ENCODE results near the gene HERC5.
"Not testable (repeated sequence)": the region's sequence is repeated elsewhere in the genome, so short reads cannot be mapped to it uniquely, and the experiment has no call there.

Gene HERC5

DNA sequence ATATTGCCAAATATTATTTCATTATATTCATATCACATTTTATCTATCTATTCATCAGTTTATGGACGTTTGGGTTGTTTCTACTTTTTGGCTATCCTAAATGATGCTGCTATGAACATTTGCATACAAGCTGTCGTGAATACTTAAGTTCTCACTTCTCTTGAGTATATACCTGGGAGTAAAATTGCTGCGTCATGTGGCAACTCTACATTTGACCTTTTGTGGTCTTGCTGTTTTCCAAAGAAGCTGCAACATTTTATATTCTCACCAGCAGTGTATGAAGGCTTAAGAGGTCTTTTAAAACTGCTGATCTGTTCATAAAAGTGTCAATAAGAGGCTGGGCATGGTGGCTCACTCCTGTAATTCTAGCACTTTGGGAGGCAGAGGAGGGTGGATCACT is 60.9 kb downstream of the HERC5 start:
- no peak for FAIRE-seq

GRCh38 chr4:88518911-88519310 is 62.0 kb downstream of the HERC5 start:
- no peak for FAIRE-seq
- no peak for DNase-seq (ENCODE audit: insufficient read length, low spot score)

More for the DNA sequence above, 60.9 kb downstream of the HERC5 start:
- no peak for DNase-seq (ENCODE audit: insufficient read length, low spot score)

DNA sequence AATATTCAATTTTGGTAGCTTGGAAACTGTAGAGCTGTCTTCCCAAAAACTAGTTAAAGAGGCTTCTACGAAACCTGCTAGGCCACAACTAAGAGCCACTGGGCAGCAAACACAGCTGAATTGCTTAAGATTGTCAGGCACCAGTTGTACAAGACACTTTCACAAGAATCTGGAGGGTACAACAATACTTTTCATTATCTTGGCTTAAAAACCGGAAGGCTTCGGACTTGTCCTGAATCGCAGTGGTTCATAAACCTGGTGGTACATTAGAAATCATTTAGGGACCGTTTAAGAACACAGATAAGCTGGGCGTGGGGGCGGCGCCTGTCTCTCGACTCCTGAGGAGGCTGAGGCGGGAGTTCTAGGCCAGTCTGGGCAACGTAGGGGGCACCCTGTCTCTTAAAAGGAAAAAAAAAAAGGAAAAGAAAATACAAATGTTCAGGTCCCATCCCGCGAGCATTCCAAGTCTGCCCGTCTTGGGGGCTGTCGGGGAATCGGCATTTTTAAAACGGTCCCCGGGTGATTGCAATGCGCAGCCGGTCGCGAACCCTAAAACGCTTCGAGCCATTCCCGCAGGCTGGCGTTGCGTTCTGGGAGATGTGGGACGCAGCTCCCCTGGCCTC is 65.9 kb downstream of the HERC5 start:
- no peak for DNase-seq (ENCODE audit: insufficient read length, low spot score)
- FAIRE-seq, result no peak

GRCh38 chr4:88523325-88524129 is 66.6 kb downstream of the HERC5 start, which contains the start of gene PYURF:
Gene PYURF (minus strand): TSS chr4:88523776. CDS start chr4:88523700, 76 bp downstream.
- FAIRE-seq, result no peak
- DNase-seq (ENCODE audit: insufficient read length, low spot score), result peak; percentile 76

- no peak for DNase-seq (ENCODE audit: insufficient read length, low spot score)
- no peak for FAIRE-seq
These were observed 67.3 kb downstream of the HERC5 start for GRCh38 chr4:88524171-88524570.

DNA sequence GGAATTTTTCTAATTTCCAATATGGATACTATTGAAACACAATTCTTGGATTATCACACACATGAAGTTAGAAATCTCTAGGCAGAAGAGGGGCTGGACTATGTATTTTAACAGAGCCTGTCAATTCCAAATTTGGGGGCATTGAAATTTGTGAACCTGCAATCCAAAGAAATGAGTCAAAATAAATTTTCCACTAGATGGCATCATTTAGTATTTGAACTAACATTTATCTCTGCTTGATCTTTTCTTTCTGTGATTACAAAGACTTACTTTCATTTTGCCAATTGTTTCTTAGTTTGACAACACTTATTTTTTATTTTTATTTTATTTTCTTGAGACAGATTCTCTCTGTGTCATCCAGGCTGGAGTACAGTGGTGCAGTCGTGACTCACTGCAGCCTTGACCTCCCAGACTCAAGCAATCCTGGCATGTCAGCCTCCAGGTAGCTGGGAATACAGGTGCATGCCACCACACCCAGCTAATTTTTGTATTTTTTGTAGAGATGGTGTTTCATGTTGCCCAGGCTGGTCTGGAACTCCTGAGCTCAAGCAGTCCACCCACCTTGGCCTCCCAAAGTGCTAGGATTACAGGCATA is 69.4 kb downstream of the HERC5 start:
- DNase-seq (ENCODE audit: insufficient read length, low spot score), result no peak
- no peak for FAIRE-seq

GRCh38 chr4:88527787-88528186 is 70.9 kb downstream of the HERC5 start:
- DNase-seq (ENCODE audit: insufficient read length, low spot score), result no peak

DNA sequence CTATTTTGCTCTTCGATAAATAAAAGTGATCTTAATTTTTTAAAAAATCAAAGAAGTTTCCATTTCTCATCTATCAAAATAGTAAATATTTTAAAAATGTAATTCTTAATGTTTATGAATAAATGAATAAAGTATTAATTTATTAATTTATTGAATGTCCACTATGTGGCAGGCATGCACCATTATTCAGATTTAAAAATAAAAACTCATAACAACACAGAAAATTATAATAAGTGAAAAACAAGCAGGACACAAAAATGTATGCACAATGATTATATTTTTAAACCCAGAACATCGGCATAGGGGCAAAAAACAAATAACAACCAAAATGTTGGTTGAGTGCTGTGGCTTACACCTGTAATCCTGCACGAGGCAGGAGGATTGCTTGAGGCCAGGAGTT is 71.9 kb downstream of the HERC5 start:
- no peak for FAIRE-seq
- no peak for DNase-seq (ENCODE audit: insufficient read length, low spot score)

More at GRCh38 chr4:88527787-88528186, 70.9 kb downstream of the HERC5 start:
- no peak for FAIRE-seq

DNA sequence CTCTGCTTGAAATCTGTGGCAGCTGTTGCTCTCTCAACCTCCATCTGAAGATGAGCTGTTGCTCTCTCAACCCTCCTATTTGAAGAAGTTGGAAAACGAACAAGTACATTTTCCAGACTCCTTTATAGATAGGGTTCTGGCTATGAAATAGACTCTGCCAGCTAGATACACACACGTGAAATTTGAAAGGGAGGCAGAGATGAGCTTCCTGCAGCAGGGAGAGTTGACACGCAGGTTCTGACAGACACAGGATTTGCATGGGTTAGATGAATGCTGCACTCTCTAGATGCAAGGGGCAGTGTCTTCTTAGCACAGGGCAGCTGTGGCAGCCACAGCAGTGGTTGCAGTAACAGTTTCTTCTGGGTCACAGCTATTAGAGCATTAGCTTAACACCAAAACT is 74.6 kb downstream of the HERC5 start:
- FAIRE-seq (no peak), DNase-seq (ENCODE audit: insufficient read length, low spot score) (no peak)

DNA sequence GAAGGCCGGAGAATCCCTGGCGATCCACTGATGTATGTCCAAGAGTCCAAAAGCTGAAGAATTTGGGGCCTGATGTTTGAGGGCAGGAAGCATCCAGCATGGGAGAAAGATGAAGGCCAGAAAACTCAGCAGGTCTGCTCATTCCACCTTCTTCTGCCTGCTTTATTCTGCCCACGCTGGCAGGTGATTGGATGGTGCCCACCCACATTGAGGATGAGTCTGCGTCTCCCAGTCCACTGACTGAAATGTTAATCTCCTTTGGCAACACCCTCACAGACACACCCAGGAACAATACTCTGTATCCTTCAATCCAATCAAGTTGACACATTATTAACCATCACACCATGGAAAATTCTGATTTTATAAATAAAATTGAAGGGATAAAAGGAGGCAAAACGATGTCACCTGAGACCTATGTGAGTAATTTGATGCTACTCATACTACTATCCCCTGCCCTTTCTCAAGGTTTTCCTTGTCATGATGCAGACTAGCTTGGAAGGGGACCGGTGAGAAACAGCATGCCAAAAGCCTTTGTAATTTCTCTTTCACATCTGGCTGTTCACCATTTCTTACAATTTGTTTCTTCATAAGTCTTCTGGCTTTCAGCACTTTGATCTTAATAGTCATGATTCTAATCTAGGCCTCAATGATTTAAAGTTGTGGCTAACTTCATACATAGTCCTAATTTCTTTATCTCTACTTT is 76.3 kb downstream of the HERC5 start:
- DNase-seq (ENCODE audit: insufficient read length, low spot score) (no peak), FAIRE-seq (no peak)

GRCh38 chr4:88533937-88534750 is 77.2 kb downstream of the HERC5 start:
- FAIRE-seq (no peak), DNase-seq (ENCODE audit: insufficient read length, low spot score) (no peak)

- FAIRE-seq, result no peak
- DNase-seq (ENCODE audit: insufficient read length, low spot score), result no peak
These were observed 78.3 kb downstream of the HERC5 start for GRCh38 chr4:88535090-88535755.

DNA sequence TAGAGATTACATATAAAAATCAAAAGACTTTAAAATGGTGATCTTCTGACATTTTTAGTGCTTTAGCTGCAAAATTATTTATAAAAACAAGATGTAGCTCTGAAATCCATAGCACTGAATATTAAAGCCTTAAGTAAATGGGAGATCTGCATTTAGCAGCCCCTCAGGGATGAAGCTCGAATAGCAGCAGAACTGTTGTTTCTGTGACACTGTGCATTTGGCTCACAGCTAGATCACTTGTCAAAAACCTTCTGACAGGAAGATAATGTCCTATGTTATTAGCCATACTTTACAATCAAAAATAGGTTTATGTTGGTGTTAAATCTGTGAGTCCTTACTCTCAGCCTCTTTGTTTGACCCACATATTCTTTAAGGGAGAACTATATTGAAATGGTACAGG is 80.8 kb downstream of the HERC5 start:
- no peak for FAIRE-seq
- DNase-seq (ENCODE audit: insufficient read length, low spot score), result no peak

DNA sequence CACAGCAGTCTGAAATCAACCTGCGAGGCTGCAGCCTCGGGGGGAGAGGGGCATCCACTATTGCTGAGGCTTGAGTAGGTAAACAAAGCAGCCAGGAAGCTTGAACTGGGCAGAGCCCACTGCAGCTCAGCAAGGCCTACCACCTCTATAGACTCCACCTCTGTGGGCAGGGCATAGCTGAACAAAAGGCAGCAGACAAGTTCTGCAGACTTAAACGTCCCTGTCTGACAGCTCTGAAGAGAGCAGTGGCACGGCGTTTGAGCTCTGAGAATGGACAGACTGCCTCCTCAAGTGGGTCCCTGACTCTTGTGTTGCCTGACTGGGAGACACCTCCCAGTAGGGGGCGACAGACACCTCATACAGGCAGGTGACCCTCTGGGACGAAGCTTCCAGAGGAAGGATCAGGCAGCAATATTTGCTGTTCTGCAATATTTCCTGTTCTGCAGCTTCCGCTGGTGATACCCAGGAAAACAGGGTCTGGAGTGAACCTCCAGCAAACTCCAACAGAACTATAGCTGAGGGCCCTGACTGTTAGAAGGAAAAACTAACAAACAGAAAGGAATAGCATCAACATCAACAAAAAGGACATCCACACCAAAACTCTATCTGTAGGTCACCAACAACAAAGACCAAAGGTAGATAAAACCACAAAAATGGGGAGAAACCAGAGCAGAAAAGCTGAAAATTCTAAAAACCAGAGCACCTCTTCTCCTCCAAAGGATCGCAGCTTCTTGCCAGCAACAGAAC is 82.6 kb downstream of the HERC5 start:
- not testable (repeated sequence) for DNase-seq (ENCODE audit: insufficient read length, low spot score); FAIRE-seq

DNA sequence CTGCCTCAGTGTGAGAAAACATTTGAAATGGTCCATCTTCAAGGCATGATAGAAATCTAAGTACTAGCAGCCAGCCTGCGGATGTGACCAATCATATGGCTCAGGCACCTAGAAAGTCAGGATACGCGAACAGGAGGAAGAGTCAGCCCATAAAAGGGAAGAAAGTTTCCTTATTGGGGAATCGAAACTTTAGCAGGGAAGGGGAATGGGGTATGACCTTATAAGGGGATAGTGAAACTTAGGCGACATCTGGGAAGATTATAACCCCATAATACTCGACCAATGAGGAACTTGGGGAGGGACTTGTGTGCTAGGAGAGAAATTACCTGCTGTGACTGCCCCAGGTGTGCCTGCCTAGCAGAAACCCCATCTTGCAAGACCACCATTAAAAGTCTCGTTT is 92.9 kb downstream of the HERC5 start:
- FAIRE-seq (no peak), DNase-seq (ENCODE audit: insufficient read length, low spot score) (no peak)

Data from HTR-8/SVneo (cell line).